Measurements from ENCODE around the gene AIFM2.

- TF ChIP-seq CTCF (IDR thresholded peaks at IDR 0.05) (no peak), POLR2A (IDR thresholded peaks at IDR 0.05) (no peak)
Observed at GRCh38 chr10:70175516-70175915, 42.9 kb upstream of the AIFM2 start.

Measured in thyroid gland (tissue), 4 donors.